ENCODE results near the gene HEG1. TPM values are rescaled to one million over a fixed set of nuclear protein-coding genes. Genes with fewer than 3 reads are reported as not detected.

The HEG1 gene
- total RNA-seq, 2 donors from 2014 or later, result 202 to 210 TPM

- Histone ChIP-seq H3K4me1 (no peaks in the 10 kb centered on the region), H3K27ac (no peak overlapping the region), H3K27me3 (no peaks in the 10 kb centered on the region), H3K36me3 (no peaks in the 10 kb centered on the region), H3K9me3 (no peaks in the 10 kb centered on the region), H3K4me3 (no peak overlapping the region)
- no peak for TF ChIP-seq CTCF (IDR thresholded peaks at IDR 0.05)
- no peak for DNase-seq (ENCODE audit: low spot score)
These were observed 113.2 kb downstream of the HEG1 start for GRCh38 chr3:124942613-124943012.

GRCh38 chr3:124941771-124942170 is 114.0 kb downstream of the HEG1 start:
- Histone ChIP-seq H3K4me3 (no peak overlapping the region), H3K27ac (no peak overlapping the region), H3K9me3 (no peaks in the 10 kb centered on the region), H3K36me3 (no peaks in the 10 kb centered on the region), H3K4me1 (no peaks in the 10 kb centered on the region), H3K27me3 (no peaks in the 10 kb centered on the region)
- no peak for TF ChIP-seq CTCF (IDR thresholded peaks at IDR 0.05)
- no peak for DNase-seq (ENCODE audit: low spot score)

- TF ChIP-seq CTCF (IDR thresholded peaks at IDR 0.05), result no peak
- DNase-seq (ENCODE audit: low spot score), result no peak
- Histone ChIP-seq H3K9me3 (no peaks in the 10 kb centered on the region), H3K27me3 (no peaks in the 10 kb centered on the region), H3K4me3 (no peak overlapping the region), H3K36me3 (no peaks in the 10 kb centered on the region), H3K4me1 (no peaks in the 10 kb centered on the region), H3K27ac (no peak overlapping the region)
These were observed 116.1 kb downstream of the HEG1 start for GRCh38 chr3:124939661-124940060.

- H3K4me1 ChIP-seq, result no peaks in the 10 kb centered on the region
- TF ChIP-seq CTCF (IDR thresholded peaks at IDR 0.05), result no peak
- H3K36me3 ChIP-seq, result no peaks in the 10 kb centered on the region
- H3K27ac ChIP-seq, result no peak overlapping the region
- H3K27me3 ChIP-seq, result no peaks in the 10 kb centered on the region
- no peak overlapping the region for H3K4me3 ChIP-seq
- no peaks in the 10 kb centered on the region for H3K9me3 ChIP-seq
- DNase-seq (ENCODE audit: low spot score), result no peak
These were observed 116.9 kb downstream of the HEG1 start for GRCh38 chr3:124938896-124939295.

- no peaks in the 10 kb centered on the region for H3K27me3 ChIP-seq
- no peak for DNase-seq (ENCODE audit: low spot score)
- no peak for TF ChIP-seq CTCF (IDR thresholded peaks at IDR 0.05)
- H3K36me3 ChIP-seq, result no peaks in the 10 kb centered on the region
- H3K4me3 ChIP-seq, result no peak overlapping the region
- no peaks in the 10 kb centered on the region for H3K9me3 ChIP-seq
- H3K27ac ChIP-seq, result no peak overlapping the region
- H3K4me1 ChIP-seq, result no peaks in the 10 kb centered on the region
These were observed 118.7 kb downstream of the HEG1 start for GRCh38 chr3:124937049-124937448.

- TF ChIP-seq CTCF (IDR thresholded peaks at IDR 0.05), result no peak
- no peak for DNase-seq (ENCODE audit: low spot score)
- H3K27me3 ChIP-seq, result no peaks in the 10 kb centered on the region
These were observed 119.8 kb downstream of the HEG1 start for GRCh38 chr3:124935794-124936542.

More at GRCh38 chr3:124935794-124936542, 119.8 kb downstream of the HEG1 start:
- no peak overlapping the region for H3K4me3 ChIP-seq
- H3K36me3 ChIP-seq, result no peaks in the 10 kb centered on the region
- no peaks in the 10 kb centered on the region for H3K4me1 ChIP-seq
- H3K27ac ChIP-seq, result no peak overlapping the region
- H3K9me3 ChIP-seq, result no peaks in the 10 kb centered on the region

All from right atrium auricular region (tissue), 2 donors.